HG03442 (cell line): ENCODE results near the gene MYO9B.
A peak's percentile ranks its signal among the peaks of the same experiment; 100 is the strongest.

Source experiments
- ATAC-seq: cut with Tn5 transposase; IDR thresholded peaks from one replicate; pipeline ENCODE4 v1.9.1; 2021; ENCODE audit warnings: mild to moderate bottlenecking, moderate library complexity; ENCODE audit not compliant: unreplicated experiment

The MYO9B gene

GRCh38 chr19:17075035-17075863, at the start of gene MYO9B, which contains the start of gene HAUS8:
Gene MYO9B (plus strand): TSS chr19:17075777. CDS start chr19:17101718, 25,941 bp downstream.
Gene HAUS8 (minus strand): TSS chr19:17075452. CDS start chr19:17075422, 30 bp downstream.
- ATAC-seq = peak; percentile 74

- no peak for ATAC-seq
Measured at GRCh38 chr19:17025991-17026658, 49.5 kb upstream of the MYO9B start.

- no peak for ATAC-seq
Measured at GRCh38 chr19:17026706-17027534, 48.7 kb upstream of the MYO9B start, which contains the start of gene CPAMD8. Gene CPAMD8 (minus strand): TSS chr19:17026810. CDS start chr19:17026642, 168 bp downstream.

GRCh38 chr19:17027535-17027975, 48.0 kb upstream of the MYO9B start:
- ATAC-seq = no peak

- no peak for ATAC-seq
Measured at GRCh38 chr19:17031741-17032140, 43.8 kb upstream of the MYO9B start.

- ATAC-seq = no peak
Measured at GRCh38 chr19:17035842-17036424, 39.6 kb upstream of the MYO9B start.

GRCh38 chr19:17036640-17037039, 38.9 kb upstream of the MYO9B start:
- ATAC-seq = no peak

- ATAC-seq = no peak
Measured at GRCh38 chr19:17037184-17037583, 38.4 kb upstream of the MYO9B start.

- ATAC-seq = no peak
Measured at GRCh38 chr19:17037966-17038500, 37.5 kb upstream of the MYO9B start.

- no peak for ATAC-seq
Measured at GRCh38 chr19:17041976-17042375, 33.6 kb upstream of the MYO9B start.

- no peak for ATAC-seq
Measured at GRCh38 chr19:17043744-17044143, 31.8 kb upstream of the MYO9B start.

- no peak for ATAC-seq
Measured at GRCh38 chr19:17045907-17046502, 29.6 kb upstream of the MYO9B start.

GRCh38 chr19:17048885-17049453, 26.6 kb upstream of the MYO9B start:
- no peak for ATAC-seq

- ATAC-seq = no peak
Measured at GRCh38 chr19:17049711-17050280, 25.8 kb upstream of the MYO9B start.

- ATAC-seq = no peak
Measured at GRCh38 chr19:17052439-17052838, 23.1 kb upstream of the MYO9B start.

- no peak for ATAC-seq
Measured at GRCh38 chr19:17054746-17055145, 20.8 kb upstream of the MYO9B start.

GRCh38 chr19:17055636-17056035, 19.9 kb upstream of the MYO9B start:
- no peak for ATAC-seq

GRCh38 chr19:17058236-17058635, 17.3 kb upstream of the MYO9B start:
- ATAC-seq = no peak

GRCh38 chr19:17060802-17061201, 14.8 kb upstream of the MYO9B start:
- no peak for ATAC-seq
